ENCODE measurements around the gene FSD2.

FSD2 gene

DNA sequence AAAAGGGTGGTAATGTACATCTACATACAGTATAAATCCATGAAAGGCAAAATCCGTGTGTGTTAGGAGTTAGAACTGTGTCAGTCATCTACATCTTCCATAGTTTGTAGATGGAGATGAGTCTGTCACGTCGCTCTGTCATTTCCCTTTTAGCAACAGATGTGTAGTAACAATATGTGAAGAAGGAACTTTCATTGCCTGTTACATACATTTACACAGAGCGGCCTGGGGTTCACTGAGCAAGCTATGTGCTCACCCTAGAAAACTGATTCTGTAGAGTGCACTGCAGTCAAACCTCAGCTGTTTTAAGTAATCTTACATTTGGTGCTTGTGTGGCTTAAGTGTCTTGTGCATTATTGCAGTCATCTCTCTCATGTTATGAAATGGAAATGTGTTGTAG is 54.6 kb downstream of the FSD2 start:
- H3K4me3 ChIP-seq (ENCODE audit: low read length): peak overlapping the region; percentile 100
- TF ChIP-seq ZNF274 (IDR thresholded peaks at IDR 0.05; ENCODE audit: low read depth, low read length): no peak

- peak overlapping the region; percentile 100 for H3K4me3 ChIP-seq (ENCODE audit: low read length)
Measured at GRCh38 chr15:82750831-82751180, 55.1 kb downstream of the FSD2 start.

GRCh38 chr15:82749951-82750830 is 55.7 kb downstream of the FSD2 start:
- no peak for TF ChIP-seq ZNF274 (IDR thresholded peaks at IDR 0.05; ENCODE audit: low read depth, low read length)
- peak overlapping the region; percentile 100 for H3K4me3 ChIP-seq (ENCODE audit: low read length)

More at GRCh38 chr15:82750831-82751180, 55.1 kb downstream of the FSD2 start:
- TF ChIP-seq ZNF274 (IDR thresholded peaks at IDR 0.05; ENCODE audit: low read depth, low read length): no peak

- no peak for TF ChIP-seq ZNF274 (IDR thresholded peaks at IDR 0.05; ENCODE audit: low read depth, low read length)
- no peak overlapping the region for H3K4me3 ChIP-seq (ENCODE audit: low read length)
Measured at GRCh38 chr15:82748315-82748714, 57.6 kb downstream of the FSD2 start.

- H3K4me3 ChIP-seq (ENCODE audit: low read length): no peak overlapping the region
- TF ChIP-seq ZNF274 (IDR thresholded peaks at IDR 0.05; ENCODE audit: low read depth, low read length): no peak
Measured at GRCh38 chr15:82743810-82744209, 62.1 kb downstream of the FSD2 start.

DNA sequence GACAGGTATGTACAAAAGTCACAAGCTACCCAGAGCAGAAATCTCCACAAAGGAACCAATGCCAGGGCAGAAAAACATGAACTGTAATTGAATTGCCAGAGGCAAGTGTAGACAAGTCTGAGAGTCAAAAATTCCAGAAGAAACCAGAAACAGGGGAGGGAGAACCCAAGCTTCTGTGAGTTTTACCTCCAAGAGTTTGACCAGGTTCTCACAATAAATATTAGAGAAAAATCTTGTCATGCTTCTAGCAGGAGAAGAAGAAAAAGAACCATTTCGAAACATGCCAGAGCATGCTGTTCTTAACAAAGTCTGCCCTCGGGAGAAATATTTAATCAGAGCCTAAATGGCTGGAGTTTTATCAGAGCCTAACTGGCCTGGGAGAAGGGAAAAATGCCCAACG is 63.7 kb downstream of the FSD2 start:
- no peak overlapping the region for H3K4me3 ChIP-seq (ENCODE audit: low read length)
- TF ChIP-seq ZNF274 (IDR thresholded peaks at IDR 0.05; ENCODE audit: low read depth, low read length): no peak

- no peak for TF ChIP-seq ZNF274 (IDR thresholded peaks at IDR 0.05; ENCODE audit: low read depth, low read length)
Measured at GRCh38 chr15:82739086-82739485, 66.8 kb downstream of the FSD2 start.

GRCh38 chr15:82737975-82738374 is 67.9 kb downstream of the FSD2 start:
- H3K4me3 ChIP-seq (ENCODE audit: low read length): no peak overlapping the region

More at GRCh38 chr15:82739086-82739485, 66.8 kb downstream of the FSD2 start:
- no peak overlapping the region for H3K4me3 ChIP-seq (ENCODE audit: low read length)

DNA sequence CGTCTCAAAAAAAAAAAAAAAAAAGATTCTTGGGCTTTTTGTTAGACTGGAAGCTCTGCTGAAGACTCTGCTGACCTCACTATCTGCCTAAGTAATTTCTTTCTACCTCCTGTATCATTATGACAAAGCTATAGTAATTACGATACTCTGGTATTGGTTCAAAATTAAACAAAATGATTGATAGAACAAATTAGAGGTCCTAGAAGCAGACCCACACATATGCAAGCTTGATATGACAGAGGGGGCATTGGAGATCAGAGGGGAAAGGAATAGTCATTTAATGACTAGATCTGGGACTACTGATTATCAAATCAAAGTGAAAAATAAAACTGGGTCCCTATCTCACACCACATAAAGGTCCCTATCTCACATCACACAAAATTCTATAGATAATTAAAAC is 74.3 kb downstream of the FSD2 start:
- TF ChIP-seq ZNF274 (IDR thresholded peaks at IDR 0.05; ENCODE audit: low read depth, low read length): no peak
- H3K4me3 ChIP-seq (ENCODE audit: low read length): no peak overlapping the region

More at GRCh38 chr15:82737975-82738374, 67.9 kb downstream of the FSD2 start:
- TF ChIP-seq ZNF274 (IDR thresholded peaks at IDR 0.05; ENCODE audit: low read depth, low read length): no peak

DNA sequence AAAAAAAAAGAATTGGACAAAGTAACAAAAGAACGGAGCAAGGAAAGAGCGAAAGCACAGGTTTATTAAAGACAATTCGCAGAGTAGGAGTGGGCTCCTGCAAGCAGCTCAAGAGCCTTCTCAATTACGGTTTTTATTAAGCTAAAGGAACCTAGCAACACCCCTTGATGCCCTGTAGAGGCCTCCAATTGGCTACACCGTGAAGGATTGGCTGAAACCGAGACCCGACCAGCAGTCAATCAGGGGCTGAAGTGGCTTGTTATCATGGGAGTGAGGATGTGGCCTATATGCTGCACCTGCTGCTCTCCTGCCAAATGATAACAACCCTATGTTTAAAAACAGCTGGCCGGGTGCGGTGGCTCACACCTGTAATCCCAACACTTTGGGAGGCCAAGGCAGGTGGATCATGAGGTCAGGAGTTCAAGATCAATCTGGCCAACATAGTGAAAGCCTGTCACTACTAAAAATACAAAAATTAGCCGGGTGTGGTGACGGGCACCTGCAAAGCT is 75.8 kb downstream of the FSD2 start:
- H3K4me3 ChIP-seq (ENCODE audit: low read length): no peak overlapping the region
- TF ChIP-seq ZNF274 (IDR thresholded peaks at IDR 0.05; ENCODE audit: low read depth, low read length): no peak

DNA sequence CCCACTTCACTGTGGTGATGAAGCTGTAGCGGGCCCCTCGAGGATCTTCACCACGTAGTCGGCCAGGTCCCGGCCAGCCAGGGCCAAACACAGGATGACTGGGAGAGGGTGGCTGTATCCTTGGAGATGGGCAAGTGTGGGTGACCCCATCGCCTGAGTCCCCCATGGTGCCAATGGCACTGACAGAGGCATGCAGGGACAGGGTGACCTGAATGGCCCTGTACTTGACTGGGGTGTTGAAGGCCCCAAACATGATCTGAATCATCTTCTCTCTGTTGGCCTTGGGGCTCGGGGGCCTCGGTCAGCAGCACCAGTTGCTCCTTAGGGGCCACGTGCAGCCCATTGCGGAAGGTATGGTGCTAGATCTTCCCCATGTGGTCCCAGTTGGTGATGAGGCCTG is 79.1 kb downstream of the FSD2 start:
- no peak overlapping the region for H3K4me3 ChIP-seq (ENCODE audit: low read length)
- no peak for TF ChIP-seq ZNF274 (IDR thresholded peaks at IDR 0.05; ENCODE audit: low read depth, low read length)

- no peak overlapping the region for H3K4me3 ChIP-seq (ENCODE audit: low read length)
- TF ChIP-seq ZNF274 (IDR thresholded peaks at IDR 0.05; ENCODE audit: low read depth, low read length): no peak
Measured at GRCh38 chr15:82715003-82715402, 90.9 kb downstream of the FSD2 start.

- TF ChIP-seq ZNF274 (IDR thresholded peaks at IDR 0.05; ENCODE audit: low read depth, low read length): no peak
- H3K4me3 ChIP-seq (ENCODE audit: low read length): no peak overlapping the region
Measured at GRCh38 chr15:82714016-82714415, 91.9 kb downstream of the FSD2 start.

- TF ChIP-seq ZNF274 (IDR thresholded peaks at IDR 0.05; ENCODE audit: low read depth, low read length): no peak
- no peak overlapping the region for H3K4me3 ChIP-seq (ENCODE audit: low read length)
Measured at GRCh38 chr15:82712036-82712435, 93.8 kb downstream of the FSD2 start.

DNA sequence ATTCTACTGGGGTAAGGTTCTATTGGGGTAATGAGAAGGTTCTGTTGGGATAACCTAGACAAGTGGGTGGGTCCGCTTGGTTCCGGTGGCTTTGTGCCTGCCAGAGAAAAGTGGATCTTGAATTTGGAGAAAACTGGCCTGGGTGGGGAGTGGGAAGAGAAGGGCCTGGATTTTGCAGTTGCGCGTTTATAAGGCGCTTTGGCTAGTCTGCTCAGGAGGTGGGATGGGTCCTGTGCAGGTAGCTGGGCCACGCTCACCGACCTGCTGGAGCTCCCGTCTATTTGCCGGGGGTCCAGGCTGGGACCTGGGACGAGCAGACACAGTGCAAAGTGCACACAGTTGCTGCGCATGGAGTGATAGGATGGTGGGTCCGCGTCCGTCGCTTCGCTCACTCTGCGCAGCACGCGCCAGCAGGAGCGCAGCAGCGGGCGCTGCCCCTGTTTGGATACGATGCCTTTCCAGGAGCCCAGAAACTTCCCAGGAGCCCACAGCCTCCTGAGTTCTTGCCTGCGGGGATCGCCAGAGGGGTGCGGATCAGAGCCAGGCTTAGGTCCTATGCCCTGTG is 94.9 kb downstream of the FSD2 start:
- no peak for TF ChIP-seq ZNF274 (IDR thresholded peaks at IDR 0.05; ENCODE audit: low read depth, low read length)

More for the DNA sequence above, 94.9 kb downstream of the FSD2 start:
- no peak overlapping the region for H3K4me3 ChIP-seq (ENCODE audit: low read length)
